Embryonic facial prominence (tissue), 1 donor: ENCODE data around the gene ACSF3.

Experiments used
- DNase-seq: peaks from one replicate; pipeline ENCODE4 v3.0.0-alpha.2; 2016; ENCODE audit errors: extremely low spot score

The ACSF3 gene

DNA sequence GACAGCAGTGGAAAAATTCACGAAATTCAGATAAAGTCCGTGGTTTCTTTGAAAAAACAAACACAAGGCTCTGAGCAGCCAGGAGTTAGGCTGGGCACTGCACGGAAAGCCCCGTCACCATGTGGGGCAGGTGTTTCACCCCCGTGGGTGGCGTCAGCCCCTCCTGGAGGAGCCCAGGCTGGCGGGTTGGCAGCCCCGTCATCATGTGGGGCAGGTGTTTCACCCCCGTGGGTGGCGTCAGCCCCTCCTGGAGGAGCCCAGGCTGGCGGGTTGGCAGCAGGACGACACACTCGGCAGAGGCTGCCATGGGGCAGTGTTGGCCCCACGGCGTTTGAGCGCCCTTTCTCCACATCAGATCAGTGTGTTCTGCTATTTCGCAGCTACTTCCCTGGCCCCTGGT is 38.1 kb downstream of the ACSF3 start:
- DNase-seq: no peak

DNA sequence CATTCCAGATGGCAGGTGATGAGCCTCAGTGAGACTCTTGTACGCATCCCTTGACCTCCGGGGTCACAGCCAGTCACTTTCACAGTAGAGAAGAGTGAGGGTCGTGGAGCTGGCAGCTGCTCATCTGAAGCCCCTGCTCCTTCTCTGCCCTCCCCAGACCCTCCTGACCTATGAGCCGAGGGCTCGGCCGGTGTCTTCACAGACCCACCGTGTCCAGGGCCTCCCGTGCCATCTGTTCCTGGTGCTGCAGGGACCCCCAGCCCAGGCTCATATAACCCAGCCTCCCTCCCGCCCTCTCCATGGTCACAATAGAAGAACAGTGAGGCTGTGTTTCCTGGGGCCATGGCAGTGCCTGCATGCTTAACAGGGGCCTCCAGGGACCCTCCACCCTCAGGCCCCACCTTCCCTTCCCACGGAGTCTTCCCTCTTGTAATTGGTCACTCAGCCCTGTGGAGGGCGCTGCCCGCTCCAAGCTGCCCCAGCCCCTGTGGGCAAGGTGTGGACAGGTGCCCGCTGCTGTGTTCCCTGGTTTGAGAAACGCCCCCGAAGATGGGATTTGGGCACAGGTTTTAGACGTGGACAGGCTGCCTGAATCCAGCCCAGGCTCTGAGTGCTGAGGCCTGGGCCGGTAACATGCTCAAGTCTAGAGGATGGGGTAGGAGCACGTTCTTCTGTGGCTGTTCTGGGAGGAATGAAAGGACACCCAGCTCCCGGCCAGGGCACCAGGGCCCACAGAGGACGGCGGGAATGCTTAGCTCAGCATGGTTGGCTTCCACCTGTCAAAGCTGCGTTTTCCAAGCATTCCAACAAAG is 38.7 kb downstream of the ACSF3 start:
- DNase-seq: no peak

DNA sequence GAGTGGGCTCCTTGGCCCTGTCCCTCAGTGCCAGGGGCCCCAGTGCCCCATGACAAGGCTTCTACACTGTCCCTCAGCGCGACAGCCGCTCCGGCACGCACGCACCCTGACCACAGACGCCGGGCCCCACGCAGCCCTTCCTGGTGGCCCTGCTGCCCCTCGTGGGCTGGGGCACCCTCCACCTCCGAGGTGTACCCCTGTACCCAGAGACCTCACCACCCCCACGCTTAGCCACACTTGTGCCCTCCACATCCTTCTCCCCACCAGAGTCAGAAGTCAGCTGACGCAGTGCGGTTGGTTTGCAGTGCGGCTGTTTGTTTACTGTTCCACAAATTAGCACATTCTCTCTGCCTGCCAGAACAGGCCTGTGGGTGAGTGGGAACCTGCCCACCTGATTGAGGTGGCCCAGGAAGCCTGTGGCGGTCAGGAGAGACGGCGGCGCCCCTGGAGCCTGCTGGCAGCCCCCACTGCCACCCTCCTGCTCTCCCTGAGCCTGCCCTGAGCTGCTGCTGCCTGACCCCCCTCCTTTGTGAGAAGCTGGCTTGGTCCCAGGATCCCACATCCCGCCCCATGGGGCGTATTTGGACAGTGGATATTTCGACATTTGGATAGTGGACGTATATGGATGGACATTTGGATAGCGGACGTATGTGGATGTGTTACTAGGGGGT is 39.9 kb downstream of the ACSF3 start:
- no peak for DNase-seq

DNA sequence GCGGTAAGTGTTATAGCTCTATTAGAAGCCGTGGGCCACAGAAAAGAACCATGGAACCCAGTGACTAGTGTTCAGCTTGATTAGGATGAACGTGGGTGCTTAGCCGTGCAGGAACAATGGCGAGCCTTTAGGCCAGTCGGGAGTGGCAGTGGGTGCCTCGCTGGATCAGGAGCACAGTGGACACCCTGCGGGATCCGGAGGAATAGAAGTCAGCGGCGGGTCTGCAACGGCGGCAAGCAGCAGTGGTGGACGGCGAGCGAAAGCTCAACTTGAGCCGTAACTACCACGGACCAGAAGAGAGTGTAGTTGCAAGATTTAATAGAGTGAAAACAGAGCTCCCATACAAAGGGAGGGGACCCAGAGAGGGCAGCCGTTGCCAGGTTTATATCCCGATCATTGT is 40.6 kb downstream of the ACSF3 start:
- DNase-seq: no peak

DNA sequence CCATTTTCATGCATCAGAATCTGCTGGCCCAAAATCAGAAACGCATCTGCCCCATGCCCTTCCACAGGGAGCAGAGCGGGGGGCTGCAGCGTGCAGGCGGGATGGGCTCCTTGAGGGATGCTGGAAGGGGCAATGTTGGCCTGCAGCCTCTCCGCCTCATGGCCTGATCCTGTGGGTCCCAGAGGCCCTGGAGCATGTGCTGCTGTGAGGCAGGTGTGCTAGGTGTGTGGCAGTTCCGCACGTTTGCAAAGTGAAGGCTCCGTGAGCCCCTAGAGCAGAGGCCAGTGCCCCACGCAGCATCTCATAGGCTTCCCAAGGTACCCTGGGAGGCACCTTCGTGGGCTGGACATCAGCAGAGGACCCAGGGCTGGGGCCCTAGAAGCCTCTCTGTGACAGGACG is 41.5 kb downstream of the ACSF3 start:
- DNase-seq: no peak

DNA sequence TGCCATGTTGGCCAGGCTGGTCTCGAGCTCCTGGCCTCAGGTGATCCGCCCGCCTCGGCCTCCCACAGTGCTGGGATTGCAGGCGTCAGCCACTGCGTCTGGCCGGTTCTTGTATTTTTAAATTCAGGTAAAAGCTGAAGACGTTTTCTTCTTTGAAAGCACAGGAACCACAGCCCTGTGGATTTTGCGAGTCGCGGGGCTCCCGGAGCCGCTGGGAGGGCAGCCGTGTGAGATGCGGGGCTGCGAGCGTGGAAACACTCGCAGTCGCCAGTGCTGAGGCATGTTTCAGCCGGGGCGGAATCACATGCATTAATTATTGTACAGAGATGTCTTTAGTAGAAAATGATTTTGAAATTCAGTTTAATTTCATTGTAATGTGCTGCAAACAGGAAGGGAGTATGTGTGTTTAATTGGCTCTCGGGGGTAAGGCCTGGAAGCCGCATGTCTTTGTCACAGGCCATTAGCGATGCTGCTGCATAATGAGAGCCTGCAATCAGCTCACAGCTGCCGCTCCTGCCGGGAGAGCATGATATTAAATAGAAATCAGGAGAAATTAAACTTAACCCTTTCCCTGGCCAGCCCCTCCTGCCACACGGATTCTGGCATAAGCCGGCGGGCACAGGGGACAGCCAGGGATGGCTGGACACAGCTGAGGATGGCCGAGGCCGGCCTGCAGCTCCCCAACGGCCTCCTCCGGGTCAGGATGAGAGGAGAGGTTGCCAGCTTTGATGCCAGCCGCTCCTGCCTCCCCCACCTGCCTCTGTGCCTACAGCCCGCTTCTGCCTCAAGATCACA is 42.5 kb downstream of the ACSF3 start:
- no peak for DNase-seq

DNA sequence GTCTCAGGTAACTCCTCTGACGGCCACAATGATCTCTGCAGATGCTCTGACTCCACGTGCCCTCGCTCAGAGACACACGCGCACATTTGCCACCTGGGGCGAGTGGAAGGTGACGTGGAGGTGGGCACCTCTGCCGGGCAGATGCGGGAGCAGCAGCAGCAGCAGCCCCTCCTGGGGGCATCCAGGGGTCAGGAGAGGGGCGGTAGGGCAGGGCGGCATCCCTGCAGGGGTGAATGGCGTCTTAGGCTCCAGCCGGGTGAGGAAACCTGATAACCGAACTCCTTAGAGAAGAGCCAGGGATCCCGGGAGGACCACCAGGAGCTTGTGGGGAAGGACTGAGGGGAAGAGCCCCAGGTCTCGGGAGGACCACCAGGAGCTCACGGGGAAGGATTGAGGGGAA is 43.3 kb downstream of the ACSF3 start:
- DNase-seq: no peak

DNA sequence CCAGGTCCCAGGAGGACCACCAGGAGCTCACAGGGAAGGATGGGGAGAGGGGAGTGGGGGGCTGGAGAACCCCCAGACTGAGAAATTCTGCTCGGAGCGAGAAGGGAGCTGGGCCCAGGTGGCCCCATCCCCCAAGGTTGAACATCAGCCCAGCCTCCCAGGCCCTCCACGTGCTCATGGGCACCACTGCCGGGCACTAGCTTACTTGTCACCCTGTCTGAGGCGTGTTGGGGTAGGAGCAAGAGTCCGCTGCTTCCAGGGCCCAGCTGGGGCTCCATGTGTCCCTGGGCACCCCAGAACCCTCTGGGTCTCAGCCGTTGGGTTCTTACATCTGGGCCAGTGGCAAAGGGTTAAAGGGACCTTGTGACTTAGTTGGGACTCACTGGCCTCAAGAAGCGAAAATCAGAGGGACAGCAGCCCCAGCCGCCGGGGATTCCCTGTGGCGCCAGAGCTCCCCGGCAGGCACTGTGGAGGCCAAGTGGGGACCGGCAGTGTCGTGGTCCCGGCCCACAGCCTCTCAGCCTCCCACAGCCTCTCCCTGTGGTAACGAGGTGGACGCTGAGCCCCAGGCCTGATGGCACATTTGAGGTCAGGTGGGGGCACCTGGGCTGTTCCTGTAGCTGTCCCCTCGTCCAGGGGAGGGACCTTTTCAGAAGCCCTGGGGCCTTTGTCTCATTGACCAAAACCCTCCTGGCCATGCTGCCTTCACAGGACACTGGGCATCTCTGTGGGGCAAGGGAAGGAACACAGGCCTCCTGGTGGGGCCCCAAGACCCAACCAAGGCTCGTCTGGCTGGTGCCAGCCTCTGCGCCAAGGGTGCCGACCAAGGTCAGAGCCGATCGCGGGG is 44.2 kb downstream of the ACSF3 start:
- no peak for DNase-seq

DNA sequence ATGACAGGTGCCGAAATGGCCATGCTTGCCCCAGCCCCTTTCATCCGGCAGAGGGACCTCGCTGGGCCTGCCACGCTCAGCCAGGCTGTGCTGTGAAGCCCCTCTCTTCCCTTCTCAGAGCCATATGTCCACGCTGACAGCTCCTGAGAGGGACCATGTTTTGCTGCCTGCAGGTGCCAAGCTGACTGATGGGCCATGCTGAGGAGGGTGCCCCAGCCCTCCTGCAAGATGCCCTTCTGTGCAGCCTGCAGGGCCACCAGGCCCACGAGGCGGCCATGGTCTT is 44.8 kb downstream of the ACSF3 start:
- DNase-seq: no peak

DNA sequence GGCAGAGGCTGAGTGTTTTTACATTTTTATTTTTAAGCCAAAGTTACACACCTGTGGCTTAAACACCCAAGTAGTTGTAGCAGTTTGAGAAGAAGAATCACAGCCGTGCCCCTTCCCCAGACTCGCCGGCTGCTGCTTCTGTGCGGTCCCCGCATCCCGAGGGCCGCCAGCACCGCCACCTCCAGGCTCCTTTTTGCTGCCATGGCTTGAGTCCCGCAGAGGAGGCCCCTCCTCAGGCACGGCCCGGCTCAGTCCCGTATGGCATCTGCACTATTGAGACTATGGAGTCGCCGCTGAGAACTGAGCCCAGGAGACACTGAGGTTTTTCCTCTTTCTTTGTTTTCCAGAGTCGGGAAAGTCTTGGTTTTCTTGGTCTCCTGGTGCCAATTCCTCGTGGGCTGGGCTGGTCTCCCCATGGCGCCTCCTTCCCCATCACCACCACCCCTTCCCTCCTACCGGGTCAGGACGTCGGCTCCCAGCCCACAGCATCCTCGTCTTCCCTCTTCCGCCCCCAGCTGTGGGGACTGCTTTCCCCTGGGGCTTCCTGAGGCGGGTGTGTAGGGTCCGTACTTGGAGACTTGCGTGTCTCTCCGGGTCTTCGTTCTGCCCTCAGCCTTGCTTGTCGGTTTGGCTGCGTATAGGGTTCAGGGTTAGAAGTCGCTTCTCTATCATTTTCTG is 45.3 kb downstream of the ACSF3 start:
- no peak for DNase-seq

DNA sequence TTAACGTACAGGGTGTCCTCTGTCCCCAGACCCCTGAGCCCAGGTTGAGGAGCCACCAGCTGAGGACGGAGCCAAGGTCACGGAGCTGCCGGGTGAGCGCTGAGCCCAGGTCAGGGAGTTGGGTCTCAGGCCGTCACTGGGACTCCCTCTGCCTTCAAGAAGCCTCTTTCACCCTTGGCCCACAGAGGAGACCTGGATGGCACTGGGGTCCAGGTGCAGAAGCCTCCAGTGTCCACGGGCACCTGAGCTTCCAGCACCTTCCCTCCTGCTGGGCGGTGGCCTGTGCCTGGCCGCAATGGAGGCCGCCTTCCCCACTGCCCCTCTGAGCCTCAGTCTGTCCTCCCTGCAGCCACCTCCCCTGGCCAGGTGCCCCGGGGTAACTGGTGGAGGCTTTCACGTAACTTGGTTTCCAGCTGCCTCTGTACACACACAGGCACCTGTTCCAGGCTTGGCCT is 46.3 kb downstream of the ACSF3 start:
- DNase-seq: no peak

DNA sequence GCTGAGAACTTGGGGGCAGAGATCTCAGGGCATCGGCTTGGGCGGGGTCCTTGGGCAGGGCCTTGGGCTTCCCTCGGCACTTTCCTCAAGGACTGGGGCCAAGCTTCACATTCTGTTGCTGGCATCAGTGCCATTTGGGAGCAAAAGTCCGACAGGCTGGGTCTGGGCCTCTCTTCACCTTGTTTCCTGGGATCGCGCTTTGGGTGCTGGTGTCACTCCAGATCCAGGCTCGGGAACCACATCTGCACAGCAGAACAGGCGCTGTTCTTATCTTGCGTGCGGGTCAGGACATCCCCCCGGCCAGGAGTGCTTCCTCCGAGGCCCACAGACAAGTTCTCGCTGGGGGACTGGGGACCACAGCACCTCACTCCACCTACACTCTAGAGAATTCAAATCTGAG is 46.7 kb downstream of the ACSF3 start:
- no peak for DNase-seq

DNA sequence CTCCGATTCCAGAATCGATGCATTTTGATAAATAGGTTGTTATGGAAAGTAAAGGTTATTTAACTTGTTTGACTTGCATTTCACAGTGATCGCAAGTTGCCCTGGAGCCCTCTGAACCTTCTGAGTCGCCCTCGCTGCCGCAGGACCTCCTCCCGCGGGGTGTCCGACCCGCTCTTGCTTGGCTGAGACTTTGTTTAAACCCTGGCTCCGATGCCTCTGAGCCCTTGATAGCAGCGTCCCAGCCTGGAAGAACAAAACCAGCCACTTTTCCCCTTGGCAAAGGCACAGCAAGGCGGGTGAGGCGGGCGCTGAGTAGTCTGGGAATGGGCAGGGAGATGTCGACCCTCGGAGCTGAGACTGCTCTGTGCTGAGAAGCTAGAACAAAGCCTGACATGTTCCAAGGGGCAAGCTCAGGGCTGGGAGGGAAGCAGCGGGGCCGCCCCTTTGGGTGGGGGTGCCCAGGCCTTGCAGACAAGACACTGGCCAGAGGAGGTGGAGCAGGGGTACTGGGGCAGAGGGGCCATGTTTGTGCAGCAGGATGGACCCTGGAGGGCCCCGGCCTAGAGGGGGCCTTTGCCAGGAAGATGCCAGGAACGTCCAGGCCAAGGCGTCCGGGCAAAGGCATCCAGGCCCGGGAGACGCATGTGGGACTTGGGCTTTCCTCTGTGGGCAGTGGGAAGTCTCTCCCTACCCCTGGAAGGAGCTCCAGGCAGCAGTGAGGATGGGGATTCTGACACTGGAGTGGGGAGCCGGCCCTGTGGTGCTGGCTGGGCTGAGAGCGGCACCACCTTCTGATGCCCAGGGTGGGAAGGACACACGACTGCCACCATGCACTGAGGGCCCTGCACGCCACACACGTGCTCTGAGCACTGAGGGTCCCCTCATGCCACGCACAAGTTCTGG is 47.6 kb downstream of the ACSF3 start:
- DNase-seq: no peak

DNA sequence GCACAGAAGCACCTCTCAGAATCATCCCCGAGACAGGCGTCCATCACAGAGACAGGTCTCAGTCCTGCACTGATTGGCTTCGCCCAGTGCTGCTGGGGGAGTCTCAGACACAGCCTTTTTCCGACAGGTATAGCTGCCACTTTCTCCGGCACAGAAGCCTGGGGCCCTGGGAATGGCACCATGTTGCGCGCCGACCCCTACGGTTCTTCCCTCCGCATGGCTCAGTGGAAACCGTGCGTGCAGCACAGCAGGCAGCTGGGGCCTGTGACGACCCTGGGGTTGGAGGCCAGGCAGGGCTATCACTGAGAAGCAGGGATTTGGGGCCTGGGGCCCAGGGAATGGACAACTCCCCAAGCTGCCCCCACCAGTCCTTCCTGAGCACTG is 48.2 kb downstream of the ACSF3 start:
- DNase-seq: no peak

DNA sequence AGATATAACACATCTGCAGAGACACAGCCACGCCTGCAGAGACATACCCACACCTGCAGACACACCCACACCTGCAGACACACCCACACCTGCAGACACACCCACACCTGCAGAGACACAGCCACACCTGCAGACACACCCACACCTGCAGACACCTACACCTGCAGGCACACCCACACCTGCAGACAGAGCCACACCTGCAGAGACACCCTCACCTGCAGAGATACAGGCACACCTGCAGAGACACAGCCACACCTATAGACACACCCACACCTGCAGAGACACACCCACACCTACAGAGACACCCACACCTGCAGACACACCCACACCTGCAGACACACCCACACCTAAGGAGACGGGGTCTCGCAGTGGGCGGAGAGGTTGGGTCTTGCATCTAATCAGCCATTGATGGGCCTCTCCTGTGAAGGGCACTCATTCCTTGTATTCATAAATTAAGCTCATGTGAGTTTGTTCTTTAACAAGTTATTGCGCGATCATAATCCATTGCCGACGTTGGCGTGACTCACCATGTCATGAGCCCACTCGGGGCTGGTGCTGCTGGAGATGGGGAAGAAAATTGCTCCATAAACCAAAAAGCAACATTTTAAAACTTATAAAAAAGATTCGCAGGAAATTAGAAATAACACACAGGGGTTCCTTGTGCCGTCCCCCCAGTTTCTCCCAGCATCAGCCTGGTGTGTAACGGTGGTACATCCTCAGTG is 49.0 kb downstream of the ACSF3 start:
- no peak for DNase-seq

DNA sequence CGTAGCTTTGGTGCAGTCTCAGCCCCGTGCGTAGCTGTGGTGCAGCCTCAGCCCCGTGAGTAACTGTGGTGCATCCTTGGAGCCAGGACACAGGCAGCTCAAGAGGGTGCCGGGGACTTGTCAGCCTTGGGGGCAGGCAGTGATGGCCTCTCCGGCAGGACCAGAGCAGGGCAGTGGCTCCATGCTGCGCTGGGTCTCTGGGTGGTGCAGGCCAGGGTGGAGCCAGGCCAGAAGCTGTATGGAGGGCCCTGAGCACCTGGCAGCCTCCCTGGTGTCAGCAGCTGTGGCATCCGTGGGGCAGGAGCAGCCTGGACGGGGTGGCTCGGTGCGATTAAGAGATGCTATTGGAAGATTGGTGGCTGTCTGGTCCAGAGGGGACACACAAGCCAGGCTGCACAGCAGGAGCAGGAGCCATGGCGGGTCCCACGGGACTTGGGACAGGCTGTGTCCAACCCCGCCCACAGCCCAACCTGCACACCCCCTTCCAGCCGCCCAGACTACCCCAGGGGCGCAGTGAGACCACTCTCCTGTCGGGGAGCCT is 49.6 kb downstream of the ACSF3 start:
- DNase-seq: no peak

DNA sequence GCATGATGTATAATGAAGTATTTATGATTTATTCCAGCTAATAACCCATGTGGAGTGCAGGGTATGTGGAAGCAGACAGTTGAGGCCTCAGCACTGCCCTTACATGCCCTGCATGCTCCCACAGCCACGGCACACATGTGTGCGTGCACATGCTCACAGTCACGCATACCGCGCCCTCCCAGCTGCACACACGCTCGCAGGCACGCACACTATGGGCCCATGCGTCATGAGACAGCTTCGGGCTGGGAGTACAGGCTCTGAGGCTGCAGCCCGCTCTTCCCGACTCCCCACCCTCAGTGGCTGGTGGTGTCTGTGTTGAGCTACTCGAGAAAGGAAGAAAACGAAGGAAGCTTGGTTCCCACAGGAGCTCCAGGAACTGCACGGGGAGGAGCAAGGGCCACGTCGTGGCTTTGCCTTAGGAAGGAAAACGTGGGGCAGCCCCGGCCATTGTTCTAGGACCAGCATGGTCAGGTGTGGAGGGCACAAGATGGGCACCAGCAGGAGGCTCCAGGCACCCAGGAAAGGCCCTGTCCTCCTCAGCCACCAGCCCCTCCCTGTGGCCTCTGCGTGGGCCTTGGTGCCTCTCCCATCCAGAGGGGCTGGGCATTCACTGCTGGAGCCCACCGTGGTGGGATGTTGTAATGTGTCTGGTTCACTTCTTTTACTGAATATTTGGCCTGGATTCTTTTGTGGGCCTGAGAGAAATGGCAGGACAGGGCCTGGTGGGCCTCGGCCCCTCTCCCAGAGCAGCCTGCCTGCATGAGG is 50.4 kb downstream of the ACSF3 start:
- no peak for DNase-seq

DNA sequence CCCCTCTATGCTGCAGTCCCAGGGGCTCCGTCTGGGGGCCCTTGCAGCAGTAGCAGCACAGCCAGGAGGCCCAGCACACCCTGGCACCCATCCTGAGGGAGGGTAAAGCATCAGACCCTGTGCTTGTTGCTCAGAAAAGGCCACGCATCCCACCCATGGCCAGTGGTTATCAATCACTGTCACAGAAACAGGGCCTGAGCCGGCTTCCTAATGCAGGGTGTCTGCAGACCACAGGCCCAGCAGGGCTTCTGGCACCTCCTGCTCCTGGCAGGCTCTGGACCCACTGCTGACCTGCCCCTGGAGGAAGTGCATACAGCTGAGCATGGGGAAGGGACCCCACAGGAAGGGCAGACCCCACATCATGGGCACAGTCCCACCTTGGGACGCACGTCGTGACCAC is 51.0 kb downstream of the ACSF3 start:
- DNase-seq: no peak
